Stimulated activated CD4-positive, alpha-beta T cell treated with anti-CD3 and anti-CD28 coated beads, Interleukin-4, amount 100 ng/mL, for 24 hours (primary cell): ENCODE results near the gene OR7G3.

Source experiments
- DNase-seq: peaks from one replicate; pipeline ENCODE4 v3.0.0-alpha.2; 2020

OR7G3 gene

DNA sequence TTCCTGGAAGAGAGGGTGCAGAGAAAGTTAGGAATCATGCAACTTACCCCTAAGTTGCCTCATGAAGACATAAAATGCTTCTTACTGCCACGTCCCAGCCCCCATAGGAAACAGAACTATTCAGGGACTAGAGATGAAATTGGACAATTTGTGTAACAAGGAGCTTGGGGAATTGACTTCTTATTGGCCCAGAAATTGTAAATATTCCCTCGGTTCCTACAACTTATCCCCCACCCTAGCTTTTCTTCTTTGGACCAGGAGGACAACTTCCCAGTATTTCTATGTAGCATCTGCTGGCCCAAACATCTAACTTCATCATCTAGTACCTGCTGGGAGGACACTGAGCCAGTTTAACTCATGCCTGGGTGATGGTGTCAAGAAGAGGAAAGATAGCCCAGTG lies 40.0 kb downstream of the OR7G3 start, which contains the start of gene OR1M1:
OR1M1 (plus strand) TSS at position 301 of the 400 bp plus-strand sequence. CDS start 6,184 bp downstream, outside the sequence.
- DNase-seq = no peak

DNA sequence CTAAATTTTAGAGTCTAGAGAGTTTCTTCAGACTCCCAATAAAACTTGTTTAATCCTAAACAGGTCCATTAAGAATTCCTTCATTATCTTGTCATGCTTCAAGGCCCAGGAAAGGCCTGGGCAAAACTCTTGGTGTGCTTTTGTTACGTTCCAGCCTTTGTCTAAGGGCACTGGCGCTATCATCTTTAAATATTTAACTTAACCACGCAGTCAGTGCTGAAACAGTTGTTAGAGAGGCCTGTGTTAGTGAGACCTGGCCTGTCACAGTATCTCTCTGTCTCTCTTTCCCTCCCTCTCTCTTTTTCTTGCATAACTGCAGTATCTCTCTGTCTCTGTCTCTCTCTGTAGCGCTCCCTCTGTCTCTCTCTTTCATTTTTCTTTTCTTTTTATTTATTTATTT lies 48.1 kb downstream of the OR7G3 start:
- no peak for DNase-seq

DNA sequence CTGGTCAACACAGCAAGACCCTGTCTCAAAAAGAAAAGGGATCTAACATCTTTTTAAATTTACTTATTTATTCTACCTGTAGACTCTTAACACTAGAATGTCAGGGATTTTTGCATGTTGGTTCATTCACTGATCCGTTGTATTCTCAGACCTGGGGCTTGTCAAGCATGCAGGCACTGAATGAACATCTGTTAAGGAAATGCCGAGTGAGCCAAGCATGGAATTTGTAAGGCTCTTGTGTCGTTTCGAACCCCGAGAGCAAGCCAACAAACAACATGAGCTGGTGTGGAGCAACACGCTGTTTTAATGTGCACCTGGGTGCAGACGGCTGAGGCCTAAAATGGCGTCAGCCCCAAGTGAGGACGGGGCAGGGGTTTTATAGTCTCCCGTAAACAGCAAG lies 49.8 kb downstream of the OR7G3 start:
- no peak for DNase-seq
